T1000 (cell line): ENCODE data around the gene MYBPC3.
"Not testable (repeated sequence)": the region's sequence is repeated elsewhere in the genome, so short reads cannot be mapped to it uniquely, and the experiment has no call there.

Experiments
- DNase-seq: peaks from one replicate; lab custom pipeline; 2025; ENCODE audit warnings: mixed read lengths; lab: John Stamatoyannopoulos, UW

MYBPC3 gene

GRCh38 chr11:47318166-47318565 is 34.3 kb downstream of the MYBPC3 start:
- no peak for DNase-seq

- no peak for DNase-seq
Observed at GRCh38 chr11:47317064-47317828, 35.3 kb downstream of the MYBPC3 start.

DNA sequence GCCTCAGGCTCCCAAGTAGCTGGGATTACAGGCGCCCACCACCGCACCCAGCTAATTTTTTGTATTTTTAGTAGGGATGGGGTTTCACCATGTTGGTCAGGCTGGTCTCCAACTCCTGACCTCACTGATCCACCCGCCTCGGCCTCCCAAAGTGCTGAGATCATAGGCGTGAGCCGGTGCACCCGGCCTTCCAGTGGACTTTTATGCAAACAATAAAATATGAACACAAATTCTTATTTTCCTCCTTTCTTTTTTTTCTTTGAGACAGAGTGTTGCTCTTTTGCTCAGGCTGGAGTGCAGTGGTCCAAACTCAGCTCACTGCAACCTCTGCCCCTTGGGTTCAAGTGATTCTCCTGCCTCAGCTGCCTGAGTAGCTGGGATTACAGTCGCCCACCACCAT is 36.0 kb downstream of the MYBPC3 start:
- not testable (repeated sequence) for DNase-seq

- no peak for DNase-seq
Observed at GRCh38 chr11:47314992-47315391, 37.5 kb downstream of the MYBPC3 start.

GRCh38 chr11:47308050-47308823 is 44.3 kb downstream of the MYBPC3 start:
- no peak for DNase-seq

GRCh38 chr11:47306484-47306844 is 46.0 kb downstream of the MYBPC3 start:
- DNase-seq, result no peak

GRCh38 chr11:47305734-47306483 is 46.6 kb downstream of the MYBPC3 start:
- no peak for DNase-seq

DNA sequence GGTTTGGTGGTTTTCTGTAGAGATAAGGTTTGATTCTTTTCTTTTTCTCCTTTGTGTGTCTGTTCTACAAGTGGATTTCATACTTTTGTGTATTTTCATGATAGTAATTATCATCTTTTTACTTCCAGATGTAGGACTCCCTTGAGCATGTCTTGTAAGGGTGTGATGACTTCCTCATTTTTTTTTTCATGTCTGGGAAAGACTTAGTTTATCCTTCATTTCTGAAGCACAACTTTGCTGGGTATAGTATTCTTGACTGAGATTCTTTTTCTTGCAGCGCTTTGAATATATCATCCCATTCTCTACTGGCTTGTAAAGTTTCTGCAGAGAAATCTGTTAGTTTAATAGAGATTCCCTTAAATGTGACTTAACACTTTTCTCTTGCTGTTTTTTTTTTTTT is 49.6 kb downstream of the MYBPC3 start:
- no peak for DNase-seq

GRCh38 chr11:47299078-47299477 is 53.4 kb downstream of the MYBPC3 start:
- no peak for DNase-seq

DNA sequence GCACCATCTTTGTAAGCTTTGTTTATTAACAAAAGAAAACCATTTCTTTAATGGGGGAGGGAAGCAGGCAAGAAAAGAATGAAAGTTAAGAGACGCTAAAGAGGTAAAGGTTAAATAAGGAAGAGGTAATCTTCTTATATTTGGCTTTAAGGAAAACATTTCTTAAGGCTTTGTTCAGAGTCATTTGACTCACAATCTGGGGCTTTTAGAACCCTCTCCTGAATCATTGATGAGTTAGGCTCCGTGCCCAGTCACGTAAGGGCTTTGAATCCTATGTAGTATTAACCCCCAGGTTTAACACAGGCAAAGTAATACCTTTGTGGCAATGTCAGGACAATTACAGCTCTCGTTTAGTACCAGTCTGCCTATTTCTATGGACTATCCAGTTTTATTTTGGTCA is 56.5 kb downstream of the MYBPC3 start:
- no peak for DNase-seq

DNA sequence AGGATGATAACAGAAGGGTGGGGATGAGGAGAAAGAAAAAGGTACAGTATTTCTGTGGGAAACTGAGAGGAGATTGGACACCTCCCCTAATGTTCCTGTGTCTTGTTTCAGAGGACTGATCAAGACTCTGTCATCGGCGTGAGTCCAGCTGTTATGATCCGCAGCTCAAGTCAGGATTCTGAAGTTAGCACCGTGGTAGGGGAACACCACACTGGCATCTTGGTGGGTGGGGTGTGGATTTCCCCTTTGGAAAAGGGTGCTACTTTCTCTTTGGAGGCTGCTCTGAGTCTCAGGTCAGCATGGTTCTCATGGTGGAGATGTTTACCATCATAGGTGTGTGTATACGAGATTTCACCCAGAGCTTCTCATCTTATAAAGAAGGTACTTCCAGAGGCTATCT is 57.1 kb downstream of the MYBPC3 start:
- DNase-seq, result no peak

DNA sequence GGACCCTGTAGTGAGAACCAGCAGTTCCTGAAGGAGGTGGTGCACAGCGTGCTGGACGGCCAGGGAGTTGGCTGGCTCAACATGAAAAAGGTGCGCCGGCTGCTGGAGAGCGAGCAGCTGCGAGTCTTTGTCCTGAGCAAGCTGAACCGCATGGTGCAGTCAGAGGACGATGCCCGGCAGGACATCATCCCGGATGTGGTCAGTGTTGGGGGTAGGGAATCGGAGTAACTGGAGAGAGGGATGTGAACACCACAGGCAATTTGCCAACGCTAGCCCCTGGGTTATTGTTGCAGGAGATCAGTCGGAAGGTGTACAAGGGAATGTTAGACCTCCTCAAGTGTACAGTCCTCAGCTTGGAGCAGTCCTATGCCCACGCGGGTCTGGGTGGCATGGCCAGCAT is 62.6 kb downstream of the MYBPC3 start:
- no peak for DNase-seq

DNA sequence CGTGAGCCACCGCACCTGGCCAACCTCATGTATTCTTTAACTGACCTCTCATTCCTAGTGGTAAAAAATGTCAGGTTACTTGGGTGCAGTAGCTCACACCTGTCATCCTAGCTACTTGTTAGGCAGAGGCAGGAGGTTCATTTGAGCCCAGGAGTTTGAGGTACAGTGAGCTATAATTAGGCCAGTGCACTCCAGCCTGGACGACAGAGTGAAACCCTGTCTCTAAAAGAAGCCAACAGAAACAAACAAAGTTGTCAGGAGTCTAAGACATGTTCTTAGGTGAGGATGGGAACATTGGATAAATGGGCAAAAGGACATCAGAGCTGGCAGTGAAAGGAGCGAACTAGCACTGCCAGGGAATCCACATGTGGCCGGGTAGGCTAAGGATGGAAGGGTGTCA is 64.4 kb downstream of the MYBPC3 start:
- no peak for DNase-seq

DNA sequence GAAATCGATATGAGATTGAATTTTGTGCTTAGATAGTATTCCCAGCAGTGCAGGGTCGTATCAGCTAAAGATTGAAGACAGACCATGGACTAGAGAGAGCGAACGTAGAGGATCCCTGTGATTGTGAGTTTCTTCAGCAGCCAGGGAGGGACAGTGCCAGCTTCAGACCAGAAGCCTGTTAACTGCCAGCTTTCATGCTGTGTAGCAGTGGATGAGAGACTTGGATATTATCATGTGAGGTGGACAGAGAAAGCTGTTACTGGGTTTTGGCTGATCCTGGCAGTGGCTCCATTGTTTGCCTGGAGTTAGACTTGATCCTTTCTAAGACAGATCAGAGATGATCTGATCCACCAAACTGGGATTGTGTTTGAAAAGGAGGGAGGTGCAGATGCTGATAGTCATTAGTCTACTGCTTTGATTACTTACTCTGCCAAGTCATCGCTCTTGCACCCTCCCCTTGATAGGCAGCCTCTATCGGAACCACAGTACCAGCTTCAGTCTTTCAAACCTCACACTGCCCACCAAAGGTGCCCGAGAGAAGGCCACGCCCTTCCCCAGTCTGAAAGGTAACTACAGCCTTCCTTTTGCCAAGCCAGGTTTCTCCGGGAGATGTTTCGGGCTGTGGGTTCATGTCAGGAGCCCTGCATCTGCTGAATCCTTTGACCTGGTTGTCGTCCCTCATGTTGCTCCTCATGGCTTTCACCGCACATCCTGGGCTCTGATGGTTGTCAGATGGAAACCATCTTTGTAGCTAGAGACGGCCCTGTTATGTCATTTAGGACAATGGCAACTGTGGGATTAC is 66.3 kb downstream of the MYBPC3 start:
- DNase-seq, result no peak

DNA sequence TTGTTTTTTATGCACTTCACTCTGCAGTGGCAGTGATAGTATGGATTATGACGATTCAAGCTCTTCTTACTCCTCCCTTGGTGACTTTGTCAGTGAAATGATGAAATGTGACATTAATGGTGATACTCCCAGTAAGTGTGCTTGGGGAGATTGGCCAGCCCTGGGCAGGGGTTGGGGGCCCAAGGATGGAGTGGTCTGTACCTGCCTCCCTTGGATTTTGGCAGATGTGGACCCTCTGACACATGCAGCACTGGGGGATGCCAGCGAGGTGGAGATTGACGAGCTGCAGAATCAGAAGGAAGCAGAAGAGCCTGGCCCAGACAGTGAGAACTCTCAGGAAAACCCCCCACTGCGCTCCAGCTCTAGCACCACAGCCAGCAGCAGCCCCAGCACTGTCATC is 68.4 kb downstream of the MYBPC3 start:
- no peak for DNase-seq

DNA sequence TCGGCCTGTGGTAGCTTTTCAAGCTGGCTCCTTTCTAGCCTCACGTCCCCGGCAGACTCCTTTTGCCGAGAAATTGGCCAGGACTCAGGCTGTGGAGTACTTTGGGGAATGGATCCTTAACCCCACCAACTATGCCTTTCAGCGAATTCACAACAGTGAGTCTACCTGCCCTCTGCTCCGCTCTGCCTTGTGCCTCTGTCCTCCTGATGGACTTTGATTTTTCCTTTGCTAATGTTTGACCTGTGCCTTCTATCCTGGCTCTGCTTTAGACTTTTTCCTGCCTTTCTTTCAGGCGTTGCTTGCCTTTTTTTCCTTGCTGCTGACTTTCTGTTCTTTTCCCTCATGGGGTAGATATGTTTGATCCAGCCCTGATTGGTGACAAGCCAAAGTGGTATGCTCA is 70.0 kb downstream of the MYBPC3 start:
- no peak for DNase-seq
